A549 (cell line): Measurements from ENCODE around the gene SLC45A3.

ENCODE experiments used
- CHD2 ChIP-seq: fragments of 150-350 bp; IDR thresholded peaks from 2 replicates; pipeline ENCODE4 v1.6.1; 2014; ENCODE audit warnings: low read length; ENCODE audit not compliant: partially characterized antibody
- CTCF ChIP-seq: fragments of >200 bp; sonication (Bioruptor Twin); formaldehyde crosslinking; IDR thresholded peaks from 3 replicates; pipeline ENCODE4 v1.5.1; 2016
- EP300 ChIP-seq, 2 experiments: fragments of >200 bp; sonication (Bioruptor Twin); formaldehyde crosslinking; IDR thresholded peaks; 2 replicates in 1 of 2; 3 replicates in 1 of 2; pipeline ENCODE4 v1.6.1; 2016 to 2017
- MAFK ChIP-seq: fragments of 450-650 bp; IDR thresholded peaks from 2 replicates; pipeline ENCODE4 v1.6.1; 2014; ENCODE audit not compliant: partially characterized antibody
- POLR2A ChIP-seq: IDR thresholded peaks from 2 replicates; pipeline ENCODE4 v1.6.1; 2012; ENCODE audit warnings: mild to moderate bottlenecking, low read length
- RAD21 ChIP-seq, 2 experiments: fragments of >200 bp in 1 of 2; sonication (Bioruptor Twin) in 1 of 2; formaldehyde crosslinking in 1 of 2; IDR thresholded peaks in 1 of 2; conservative IDR thresholded peaks in 1 of 2; 2 replicates in 1 of 2; 3 replicates in 1 of 2; pipeline ENCODE4 v1.6.1; 2012 to 2018; ENCODE audit warnings: inconsistent platforms in 1 of 2
- RFX5 ChIP-seq: fragments of 450-650 bp; IDR thresholded peaks from 2 replicates; pipeline ENCODE4 v1.7.1; 2014; ENCODE audit warnings: antibody characterized with exemption, mild to moderate bottlenecking, moderate library complexity
- USF2 ChIP-seq: fragments of 450-650 bp; IDR thresholded peaks from 2 replicates; pipeline ENCODE4 v1.6.1; 2014; ENCODE audit warnings: antibody characterized with exemption

- TF ChIP-seq RFX5 (no peak), CTCF (no peak), CHD2 (no peak), POLR2A (no peak), MAFK (no peak), RAD21 (conservative IDR thresholded peaks at IDR 0.05 in 1 of 2, IDR thresholded peaks at IDR 0.05 in 1 of 2) (no peak), EP300 (IDR thresholded peaks at IDR 0.05) (no peak), USF2 (no peak)
Measured at GRCh38 chr1:205726619-205727125, 46.4 kb upstream of the SLC45A3 start.
